GM19023 (cell line): ENCODE data around the gene EIF4G1.
A peak's percentile ranks its signal among the peaks of the same experiment; 100 is the strongest.

ENCODE experiments used
- ATAC-seq: cut with Tn5 transposase; IDR thresholded peaks from one replicate; pipeline ENCODE4 v1.9.1; 2021; ENCODE audit warnings: mild to moderate bottlenecking, moderate library complexity; ENCODE audit not compliant: unreplicated experiment

EIF4G1 gene

DNA sequence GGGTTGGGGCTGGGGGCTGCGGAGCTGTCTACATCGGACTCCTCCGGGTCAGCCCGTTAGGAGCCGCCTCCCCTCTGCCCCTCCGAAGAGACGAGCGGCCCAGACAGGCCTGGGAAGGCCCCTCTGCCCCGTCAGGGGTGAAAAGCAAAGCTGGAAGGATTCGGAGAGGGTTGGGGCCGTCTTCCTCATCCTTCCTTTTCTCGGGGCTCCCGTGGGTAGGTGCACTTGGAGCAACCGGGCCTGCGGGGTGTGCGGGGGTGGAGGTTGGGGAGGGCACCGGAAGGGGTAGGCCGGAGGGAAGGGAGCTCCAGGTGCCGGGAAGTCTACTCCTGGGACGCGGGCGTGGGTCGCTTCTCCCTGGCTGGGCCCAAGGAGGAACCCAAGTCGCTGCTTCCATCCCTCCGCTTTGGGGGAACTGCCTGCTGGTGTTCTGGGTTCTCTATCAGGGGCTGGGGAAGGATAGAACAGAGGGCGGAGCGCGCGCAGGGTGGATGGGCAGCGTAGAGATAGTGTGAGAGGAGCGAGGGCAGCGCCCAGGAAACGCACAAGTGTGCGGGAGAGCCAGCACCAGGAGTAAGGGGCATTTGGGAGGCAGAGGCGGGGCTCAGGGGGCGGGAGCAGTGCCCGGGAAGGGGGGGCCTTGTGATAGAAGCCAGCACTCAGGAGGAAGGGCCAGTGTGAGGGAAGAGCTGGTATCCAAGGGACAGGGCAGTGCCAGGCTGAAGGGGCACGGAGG is 47.7 kb downstream of the EIF4G1 start:
- peak; percentile 3 for ATAC-seq

DNA sequence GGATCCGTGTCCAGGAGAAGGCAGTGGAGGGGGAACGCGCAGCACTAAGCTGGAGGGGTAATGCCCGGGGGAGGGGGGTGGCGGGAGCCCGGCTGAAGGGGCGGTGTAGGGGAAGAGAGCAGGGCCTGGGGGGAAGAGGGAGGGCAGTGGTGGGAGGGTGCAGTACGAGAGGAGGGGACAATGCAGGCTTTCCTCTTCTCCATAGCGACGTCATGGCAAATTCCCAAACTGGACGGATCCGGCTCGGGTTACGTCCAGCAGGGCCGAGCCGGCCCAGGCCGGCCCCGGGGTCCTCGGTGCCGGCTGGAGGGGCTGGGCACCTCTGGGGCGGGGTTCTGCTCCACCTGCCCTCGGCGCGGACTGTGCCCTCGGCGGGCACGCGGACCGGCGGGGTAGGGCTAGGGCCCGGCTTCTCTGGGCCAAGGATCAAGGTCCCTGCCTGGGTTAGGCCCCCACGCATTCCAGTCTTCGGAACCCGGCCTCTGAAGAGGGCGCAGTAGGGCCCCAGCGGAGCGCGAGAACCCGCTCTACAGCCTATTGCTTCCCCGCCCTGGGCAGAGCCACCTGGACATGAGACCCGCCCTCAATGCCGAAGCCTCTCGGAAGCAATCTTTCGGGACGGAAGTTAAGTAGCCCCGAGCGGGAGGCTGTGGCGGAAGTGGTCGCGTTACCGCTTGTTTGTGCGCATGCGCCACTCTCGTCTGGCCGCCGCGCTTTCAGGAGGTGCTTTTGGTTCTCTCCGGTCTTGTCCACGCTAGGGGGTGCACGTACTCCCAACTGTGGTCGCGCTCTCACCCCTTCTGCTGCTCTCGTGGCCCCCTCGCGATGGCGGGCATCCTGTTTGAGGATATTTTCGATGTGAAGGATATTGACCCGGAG is 48.5 kb downstream of the EIF4G1 start:
- peak; percentile 81 for ATAC-seq

DNA sequence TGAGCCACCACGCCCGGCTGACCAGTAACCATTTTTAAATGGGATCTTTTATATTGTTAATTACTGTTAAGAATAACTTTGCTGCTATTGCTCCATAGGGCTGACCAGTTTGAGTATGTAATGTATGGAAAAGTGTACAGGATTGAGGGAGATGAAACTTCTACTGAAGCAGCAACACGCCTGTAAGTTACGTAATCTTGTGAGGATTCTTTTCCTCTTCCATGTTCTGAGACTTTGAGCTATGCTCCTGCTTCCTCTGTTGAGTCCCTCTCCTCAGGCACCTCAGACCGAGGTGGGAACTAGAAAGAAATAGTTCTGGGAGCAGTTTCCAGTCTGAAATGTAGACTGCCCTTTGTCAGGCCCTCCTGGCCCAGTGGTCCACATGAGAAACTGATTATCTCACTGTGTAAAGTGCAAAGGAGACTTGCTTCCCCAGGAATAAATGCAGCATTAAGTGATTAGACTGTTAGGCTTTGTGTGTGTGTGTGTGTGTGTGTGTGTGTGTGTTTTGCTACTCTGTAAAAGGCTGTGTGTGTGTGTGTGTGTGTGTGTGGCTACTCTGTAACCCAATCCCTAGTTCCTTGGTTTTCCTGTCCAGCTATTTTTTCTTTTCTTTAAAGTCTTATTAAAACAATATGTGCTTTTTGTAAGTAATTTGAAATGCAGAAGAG is 52.3 kb downstream of the EIF4G1 start:
- ATAC-seq: no peak

DNA sequence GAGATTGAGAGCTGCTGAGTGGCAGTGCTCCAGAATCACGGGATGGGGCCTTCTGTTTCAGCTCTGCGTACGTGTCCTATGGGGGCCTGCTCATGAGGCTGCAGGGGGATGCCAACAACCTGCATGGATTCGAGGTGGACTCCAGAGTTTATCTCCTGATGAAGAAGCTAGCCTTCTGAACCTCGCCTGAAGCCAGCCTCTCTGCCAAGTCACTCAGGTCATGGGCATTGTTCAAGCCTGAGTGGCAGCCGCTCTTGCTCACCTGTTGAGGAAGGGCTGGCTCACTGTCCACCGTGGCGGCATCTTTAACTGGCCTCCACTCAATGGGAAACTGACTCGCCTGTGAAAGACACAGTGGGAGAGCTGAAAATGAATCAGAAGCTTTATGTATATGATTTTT is 53.7 kb downstream of the EIF4G1 start:
- ATAC-seq: no peak

DNA sequence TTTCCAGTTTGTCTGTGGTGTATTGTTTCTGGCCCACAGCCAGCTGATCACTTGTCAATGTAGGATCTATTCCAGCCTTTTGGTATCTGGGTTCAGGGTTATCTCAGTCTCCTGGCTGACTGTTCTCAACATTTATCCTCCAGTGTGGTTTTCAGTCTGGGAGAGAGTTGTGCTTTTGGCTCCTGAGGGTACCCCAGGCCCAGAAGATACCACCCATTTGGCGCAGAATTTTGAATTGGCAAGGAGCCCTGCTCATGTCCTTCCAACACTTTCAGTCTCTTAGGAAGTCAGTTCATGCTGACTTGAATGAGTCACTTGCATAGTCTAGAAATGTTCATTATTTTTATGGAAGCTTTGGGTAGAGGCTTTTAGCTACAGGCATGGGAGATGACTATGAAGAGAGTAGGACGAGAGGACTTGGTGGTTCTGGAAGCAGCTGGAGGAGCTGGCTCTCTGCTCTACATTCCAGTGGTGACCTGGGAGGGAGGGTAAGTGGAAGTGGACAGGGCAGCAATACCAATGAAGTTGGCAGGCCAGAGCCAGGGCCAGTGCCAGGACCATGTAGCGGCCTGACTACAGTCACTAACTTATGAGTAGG is 54.3 kb downstream of the EIF4G1 start:
- ATAC-seq: no peak

DNA sequence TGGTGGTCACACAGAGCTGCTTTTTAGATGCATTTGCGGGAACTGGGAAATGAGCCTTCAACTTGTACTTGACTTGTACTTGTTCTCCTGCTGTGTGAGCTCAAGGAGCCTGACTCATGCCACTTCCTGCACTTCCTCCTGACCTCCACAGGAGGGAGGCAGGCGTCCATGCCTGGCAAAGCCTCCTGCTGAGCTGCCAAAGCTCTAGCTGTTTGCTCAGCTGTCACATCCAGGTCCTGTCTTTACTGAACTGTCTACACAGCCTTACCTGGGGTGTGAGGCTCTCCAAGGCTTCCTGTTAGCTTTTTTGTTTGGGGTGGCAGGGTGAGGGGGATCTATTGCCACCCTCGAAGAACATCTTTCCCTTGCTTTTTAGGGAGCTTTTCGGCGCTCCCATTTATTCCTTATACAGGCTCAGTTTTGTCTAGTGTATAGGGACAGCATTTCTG is 57.2 kb downstream of the EIF4G1 start:
- peak; percentile 73 for ATAC-seq

DNA sequence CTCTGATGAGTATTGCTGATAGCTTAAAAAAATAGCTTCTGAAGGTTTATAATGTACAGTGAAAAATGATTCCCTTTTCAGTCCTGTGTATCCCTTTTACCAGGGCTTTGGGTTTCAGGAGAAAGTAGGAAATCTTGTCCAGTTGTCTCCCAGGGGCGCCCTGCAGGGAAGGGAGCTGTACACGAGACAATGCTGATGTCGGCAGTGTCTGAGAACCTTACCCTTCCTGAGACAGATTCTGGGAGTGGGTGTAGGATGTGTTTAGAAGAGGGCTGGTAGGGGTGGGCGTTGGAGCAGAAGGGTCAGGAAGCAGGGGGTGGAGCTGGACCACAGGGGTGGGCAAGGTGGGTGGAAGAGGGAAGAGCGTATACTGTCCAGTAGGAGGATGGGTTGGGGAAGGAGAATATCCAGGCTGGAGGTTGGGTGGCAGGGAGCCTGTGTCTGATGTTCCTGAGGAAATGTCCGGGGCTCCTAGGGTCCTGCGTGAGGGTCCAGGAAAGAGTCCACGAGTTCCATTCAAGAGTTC is 58.0 kb downstream of the EIF4G1 start:
- no peak for ATAC-seq

DNA sequence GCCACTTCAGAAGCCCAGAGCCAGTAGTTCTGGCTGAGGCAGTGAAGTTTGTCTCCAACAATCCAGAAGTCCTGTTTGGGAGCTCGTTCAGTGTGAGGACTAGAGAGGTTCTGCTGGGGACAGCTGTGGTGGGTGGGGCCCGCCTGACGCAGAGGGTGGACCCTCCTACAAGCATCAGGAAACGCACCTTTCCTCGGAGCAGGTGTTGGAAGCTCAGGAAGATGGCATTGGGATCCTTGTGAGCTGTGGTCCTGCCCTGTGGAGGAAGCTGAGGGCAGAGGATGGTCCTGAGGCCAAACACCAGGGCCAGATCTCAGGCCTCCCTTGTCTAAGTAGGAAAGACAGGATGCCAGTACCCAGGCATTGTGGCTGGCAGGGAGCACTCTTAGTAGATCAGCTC is 58.5 kb downstream of the EIF4G1 start:
- no peak for ATAC-seq

DNA sequence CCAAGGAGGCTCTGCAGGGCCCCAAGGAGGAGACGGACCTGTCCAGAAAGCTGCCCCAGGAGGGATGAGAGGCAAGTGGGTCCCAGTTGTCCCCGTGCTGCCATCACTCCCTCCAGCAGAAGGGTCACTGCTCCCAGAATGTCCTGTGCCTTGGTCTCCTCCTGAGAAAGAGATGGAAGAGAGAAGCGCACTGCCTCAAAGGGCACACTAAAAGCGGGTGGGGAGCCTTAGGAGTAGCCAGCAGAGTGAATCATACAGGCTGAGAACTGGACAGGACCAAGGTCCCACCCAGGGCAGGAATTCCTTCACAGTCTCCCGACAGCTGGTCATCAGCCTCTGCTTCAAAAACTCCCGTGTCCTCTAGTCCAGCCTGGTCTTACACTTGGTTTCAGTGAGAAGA is 59.0 kb downstream of the EIF4G1 start:
- no peak for ATAC-seq

DNA sequence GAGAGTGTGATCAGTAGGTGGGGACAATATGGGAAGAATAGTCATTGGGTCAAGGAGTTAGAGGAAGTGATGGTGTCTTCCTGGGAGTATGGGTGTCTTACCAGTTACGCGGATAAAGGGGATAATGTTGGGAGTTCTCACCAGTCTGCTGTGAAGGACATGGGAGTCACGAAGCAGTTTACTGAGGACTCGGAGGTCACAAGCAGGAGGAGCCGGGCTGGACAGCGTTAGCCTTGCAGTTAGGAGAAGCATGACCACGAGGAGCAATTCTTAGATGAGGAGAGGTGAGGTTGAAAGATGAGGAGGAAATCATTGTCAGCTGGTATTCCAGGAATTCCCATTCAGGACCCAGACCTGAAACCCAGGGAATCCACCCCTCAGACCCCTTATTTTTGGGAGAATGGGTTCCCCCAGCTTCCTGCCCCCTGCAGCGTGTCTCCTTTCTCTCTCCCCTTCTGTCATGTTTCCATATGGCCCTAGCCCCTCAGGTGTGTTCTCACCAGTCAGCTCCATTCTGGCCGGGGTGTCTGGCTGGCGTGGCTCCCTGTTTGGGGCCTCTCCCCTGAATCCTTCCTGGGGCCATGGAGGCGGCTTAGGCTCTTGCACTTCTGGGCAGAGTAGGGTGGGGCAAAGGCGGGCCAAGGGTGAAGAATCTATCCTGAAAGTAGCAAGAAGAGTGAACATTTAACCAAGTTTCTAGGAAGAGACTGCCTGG is 61.5 kb downstream of the EIF4G1 start:
- no peak for ATAC-seq

DNA sequence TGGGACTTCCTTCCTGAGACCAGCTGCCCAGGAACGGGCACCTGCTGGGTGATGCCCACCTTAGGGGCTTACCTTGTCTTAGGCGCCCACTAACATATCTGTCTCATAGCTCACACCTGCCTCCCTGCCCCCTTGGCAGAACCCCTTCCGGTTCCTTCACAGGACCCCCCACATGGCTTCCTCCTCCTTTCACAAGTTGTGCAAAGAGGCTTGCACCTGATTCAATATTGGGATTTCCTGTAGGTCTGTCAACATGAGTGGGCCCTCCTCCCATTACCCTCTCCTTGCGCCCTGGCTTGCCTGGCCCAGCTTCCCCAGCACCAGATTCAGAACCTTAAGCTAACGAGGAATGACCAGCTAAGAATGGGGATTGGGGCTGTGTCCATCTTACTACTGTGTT is 63.0 kb downstream of the EIF4G1 start:
- ATAC-seq: no peak

DNA sequence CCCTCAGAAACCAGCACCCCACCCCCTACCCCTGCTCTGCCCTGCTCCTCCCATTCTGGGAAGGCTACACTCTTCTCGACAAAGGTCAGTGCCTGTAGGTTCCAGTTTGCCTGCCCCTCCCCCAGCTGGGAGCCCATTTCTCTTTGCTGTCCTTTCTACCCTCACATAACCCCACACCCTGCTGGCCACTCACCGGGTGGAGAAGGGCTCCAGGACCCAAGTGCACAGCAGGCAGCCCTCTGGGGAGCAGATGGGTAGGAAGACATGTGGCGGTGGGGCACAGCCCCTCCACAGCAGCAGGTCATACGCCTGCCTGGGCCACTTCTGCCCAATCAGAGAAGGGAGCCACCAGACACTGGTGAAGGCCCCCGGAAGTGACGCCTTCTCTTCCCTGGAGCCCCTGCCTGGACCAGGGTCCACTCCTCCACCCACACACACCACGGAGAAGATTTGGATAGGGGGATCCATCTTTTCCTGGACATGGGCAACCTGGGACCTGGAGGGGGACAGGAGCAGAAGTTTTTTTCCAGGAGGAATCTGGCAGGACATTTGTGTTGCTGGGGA is 63.6 kb downstream of the EIF4G1 start, which contains the start of gene THPO:
TSS of gene THPO (minus strand) at position 326 of the 564 bp plus-strand sequence. CDS start 1,948 bp downstream, outside the sequence.
- no peak for ATAC-seq

DNA sequence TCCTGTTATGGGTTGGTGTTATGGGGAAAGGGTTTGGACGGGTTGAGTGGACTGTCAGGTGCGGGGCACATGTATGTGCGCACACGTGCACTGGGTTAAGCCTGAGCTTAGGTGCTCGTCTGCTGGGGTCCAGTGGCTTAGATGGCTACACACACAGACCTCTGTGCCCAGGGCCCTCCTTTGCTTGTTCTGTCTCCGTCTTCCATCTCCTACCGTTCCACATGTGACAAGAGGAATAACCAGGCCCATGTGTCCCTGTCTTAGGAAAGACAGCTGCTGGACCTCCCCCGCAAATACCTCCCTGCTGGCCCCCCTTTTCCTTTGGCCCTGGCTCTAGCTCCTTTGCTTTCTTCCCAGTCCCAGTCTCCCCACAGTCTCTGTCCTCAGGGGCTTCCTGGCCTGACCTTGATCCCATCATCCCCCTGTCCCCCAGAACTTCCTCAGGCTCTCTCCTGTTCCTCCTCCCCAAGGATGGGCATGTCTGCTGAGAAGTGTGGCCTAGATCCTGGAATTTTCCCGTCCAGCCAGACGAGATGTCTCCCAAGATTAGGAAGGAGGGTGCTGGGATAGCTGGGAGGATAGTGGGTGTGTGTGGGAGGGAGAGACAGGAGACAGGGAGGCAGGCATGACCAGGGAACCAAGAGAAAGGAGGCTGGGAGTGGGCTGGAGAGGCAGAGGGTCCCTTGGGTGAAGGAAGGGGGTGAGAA is 64.4 kb downstream of the EIF4G1 start:
- no peak for ATAC-seq

DNA sequence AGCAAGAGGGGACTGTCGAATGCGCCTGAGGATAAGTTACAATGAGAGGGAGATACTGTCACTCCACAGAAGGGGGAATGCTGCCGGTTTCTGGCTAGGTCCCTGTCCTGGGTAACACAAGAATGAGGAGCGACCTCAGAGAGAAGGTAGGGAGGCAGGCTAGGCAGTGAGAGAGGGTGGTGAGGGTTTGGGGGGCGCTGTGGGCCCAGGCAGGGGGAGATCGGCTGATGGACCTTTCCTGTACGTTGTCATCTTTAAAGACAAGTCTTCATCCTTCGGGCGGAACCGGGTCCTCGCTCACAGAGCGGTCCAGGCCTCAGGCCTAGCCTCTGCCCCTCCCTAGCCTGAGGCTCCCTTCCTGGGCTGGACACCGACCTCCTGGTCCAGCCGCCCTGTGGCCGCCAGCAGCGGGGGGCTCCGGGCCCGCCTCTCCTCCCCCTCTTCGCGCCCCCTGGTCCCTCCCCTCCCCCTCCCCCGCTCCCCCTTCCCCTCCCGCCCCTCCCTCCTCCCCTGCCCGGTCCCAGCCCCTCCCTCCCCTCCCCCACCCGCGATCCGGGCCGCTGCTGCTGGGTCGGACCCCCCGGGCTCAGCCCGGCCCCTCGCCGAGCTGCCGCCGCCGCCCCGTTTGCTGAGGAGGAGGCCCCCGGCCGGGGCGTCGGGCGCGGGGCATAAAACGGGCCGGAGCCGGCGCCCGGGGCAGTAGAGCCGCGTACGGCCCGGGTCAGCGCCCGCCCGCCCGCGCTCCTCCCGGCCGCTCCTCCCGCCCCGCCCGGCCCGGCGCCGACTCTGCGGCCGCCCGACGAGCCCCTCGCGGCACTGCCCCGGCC is 65.2 kb downstream of the EIF4G1 start, which contains the start of gene CHRD:
TSS of gene CHRD (plus strand) at position 697 of the 827 bp plus-strand sequence. CDS start 265 bp downstream, outside the sequence.
- no peak for ATAC-seq

DNA sequence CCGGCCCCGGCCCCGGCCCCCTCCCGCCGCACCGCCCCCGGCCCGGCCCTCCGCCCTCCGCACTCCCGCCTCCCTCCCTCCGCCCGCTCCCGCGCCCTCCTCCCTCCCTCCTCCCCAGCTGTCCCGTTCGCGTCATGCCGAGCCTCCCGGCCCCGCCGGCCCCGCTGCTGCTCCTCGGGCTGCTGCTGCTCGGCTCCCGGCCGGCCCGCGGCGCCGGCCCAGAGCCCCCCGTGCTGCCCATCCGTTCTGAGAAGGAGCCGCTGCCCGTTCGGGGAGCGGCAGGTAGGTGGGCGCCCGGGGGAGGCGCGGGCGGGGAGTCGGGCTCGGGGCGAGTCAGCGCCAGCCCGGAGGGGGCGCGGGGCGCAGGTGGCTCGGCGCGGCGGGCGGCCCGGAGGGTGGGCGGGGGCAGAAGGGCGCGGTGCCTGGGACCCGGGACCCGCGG is 65.8 kb downstream of the EIF4G1 start:
- ATAC-seq: no peak

DNA sequence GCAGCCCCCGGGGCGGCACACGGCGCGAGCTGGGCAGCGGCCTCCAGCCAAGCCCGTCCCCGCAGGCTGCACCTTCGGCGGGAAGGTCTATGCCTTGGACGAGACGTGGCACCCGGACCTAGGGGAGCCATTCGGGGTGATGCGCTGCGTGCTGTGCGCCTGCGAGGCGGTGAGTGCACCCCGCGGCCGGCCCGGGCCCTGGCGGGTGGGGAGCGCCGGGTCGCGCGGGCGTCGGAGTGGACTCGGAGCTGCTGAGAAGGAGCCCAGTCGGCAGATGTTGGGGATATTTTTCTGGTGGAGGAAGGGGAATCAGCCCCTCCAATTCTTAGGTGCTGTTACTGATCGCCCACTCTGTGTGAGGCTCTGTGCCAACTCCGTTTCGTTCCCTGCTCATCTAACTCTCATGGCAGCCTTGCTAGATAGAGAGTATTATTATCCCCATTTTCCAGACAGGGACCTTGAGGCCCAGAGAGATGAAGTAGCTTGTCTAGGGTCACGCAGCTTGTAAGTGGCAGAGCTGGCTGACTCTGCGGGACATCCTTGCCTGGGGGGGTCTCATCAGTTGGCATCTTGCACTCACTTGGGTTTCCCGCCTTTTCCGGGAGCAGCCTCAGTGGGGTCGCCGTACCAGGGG is 66.3 kb downstream of the EIF4G1 start:
- no peak for ATAC-seq
